ENCODE measurements around the gene NCLN. TPM values are rescaled to one million over a fixed set of nuclear protein-coding genes. Genes with fewer than 3 reads are reported as not detected.
"Not testable (repeated sequence)": the region's sequence is repeated elsewhere in the genome, so short reads cannot be mapped to it uniquely, and the experiment has no call there.

The NCLN gene
- total RNA-seq, 1 experiment from 2014 or later = 33.7 TPM

DNA sequence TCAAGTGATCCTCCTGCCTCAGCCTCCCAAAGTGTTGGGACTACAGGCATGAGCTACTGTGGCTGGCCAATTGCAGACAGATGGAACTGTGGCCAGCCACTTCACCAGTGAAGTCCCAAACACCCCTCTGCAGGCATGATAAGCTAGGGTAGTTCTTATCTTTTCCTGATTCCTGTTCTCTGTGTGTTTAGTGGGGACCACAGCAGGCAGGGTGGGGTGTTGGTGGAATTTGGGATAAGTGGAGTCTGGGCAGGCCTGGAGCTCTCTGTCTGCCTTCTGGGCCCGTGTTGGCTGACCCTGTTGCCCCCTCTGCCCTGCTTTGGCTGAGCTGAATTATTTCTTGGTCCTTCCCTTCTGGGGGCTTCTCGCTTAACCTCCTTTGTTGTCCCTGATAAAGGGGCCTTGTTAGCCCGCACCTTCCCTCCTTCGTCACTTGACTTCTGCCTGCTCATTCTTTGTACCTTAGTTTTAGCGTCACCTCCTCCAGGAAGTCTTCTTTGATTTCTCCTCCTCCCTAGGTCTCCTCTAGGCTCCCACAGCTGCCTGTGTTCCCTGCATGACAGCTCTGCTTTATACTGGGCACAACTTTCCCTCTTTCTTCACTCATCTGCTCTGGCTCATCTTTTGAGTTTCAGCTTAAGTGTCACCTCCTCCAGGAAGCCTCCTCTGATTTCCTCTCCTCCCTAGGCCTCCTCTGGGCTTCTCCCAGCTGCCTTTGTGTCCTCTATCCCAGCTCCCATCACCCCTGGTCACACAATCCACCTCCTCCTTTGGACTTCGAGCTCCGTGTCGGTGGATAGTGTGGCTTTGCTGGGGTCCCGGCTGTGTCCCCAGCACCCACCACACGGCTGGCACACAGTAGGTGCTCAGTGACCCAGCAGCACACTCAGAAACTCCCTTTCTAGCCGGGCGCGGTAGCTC is 1.7 kb upstream of the NCLN start:
- no peak for DNase-seq (ENCODE audit: low spot score)

DNA sequence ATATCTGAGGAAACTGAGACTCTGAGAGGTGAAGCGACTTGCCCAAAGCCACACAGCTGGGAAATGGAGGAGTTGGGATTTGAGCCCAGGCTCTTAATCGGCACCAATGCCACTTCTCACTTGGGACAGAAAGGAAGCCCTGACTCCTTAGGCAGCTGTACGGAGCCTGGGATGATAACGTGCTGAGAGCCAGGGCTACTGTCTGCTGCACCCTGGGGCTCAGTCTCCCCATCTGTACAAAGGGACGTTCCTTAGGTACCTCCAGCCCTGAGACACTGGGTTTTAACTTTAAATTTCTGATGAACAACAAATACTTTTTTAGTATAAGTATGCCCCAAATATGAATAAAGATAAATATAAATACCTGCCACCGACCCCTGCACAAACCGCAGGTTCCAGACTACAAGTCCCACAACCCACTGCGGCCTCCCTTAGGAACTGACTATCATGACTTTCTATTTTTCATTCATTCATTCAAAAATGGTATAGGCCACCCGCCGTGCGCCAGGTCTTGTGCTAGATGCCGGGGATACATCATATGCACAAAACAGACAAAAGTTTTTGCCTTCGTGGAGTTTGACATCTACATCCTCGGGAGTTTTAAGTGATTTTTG is 776 bp upstream of the NCLN start:
- no peak for DNase-seq (ENCODE audit: low spot score)

DNA sequence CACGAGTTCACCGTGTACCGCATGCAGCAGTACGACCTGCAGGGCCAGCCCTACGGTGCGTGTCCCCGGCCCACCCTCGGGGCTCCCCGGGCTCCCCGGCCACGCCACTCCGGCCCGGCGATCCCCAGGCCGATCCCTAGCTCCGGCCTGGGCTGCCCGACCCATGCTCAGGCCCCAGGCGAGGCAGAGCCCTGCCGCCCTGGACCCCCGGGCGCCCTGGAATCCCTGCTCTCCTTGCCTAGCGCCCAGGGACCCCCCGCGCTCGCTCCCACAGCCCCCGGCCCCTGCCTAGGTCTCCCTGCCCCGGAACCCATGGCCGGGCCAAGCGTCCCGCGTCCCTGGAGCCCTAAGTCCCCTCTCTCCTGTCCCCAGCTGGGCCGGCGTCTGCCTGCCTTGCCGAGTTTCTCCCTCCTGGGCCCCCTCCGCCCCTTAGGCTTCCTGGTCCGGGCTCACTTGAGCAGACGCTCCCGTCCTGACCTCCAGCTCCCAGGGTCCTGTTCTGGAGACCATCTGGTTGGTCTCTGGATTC is 494 bp downstream of the NCLN start:
- no peak for DNase-seq (ENCODE audit: low spot score)

DNA sequence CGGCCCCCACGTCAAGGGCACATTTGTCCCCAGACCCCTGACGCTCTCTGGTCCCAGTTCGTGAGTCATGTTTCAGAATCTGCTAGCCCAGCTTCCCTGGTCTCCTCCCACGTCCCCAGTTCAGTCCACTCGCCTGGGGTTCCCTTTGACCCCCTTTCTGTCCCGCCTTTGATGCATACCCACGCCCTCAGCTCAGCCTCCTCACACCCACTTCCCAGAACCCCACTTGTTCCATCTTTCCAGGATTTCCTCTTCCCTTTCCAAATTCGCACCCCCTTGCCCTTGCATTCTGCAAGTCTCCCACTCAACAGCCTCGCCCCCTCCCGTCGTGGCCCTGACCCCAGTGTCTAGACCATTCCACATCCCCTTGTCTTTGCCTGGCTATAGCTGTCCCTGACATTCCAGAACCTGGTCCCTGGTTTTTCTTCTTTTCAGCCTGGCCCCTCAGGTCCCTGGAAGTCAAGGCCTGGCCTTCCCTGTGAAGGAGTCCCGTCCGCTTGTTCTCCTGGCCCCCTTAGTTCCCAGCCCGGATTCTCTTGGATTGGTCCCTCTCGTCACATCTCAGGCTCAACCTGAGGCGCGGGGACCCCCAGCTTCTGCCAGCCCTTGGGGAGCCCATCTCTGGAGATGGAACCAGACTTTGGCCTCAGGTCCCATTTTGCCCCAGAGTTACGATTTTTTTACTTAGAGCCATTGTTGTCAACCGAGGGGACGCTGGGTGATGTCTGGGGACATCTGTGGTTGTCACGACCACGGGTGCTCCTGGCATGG is 1.3 kb downstream of the NCLN start:
- no peak for DNase-seq (ENCODE audit: low spot score)

DNA sequence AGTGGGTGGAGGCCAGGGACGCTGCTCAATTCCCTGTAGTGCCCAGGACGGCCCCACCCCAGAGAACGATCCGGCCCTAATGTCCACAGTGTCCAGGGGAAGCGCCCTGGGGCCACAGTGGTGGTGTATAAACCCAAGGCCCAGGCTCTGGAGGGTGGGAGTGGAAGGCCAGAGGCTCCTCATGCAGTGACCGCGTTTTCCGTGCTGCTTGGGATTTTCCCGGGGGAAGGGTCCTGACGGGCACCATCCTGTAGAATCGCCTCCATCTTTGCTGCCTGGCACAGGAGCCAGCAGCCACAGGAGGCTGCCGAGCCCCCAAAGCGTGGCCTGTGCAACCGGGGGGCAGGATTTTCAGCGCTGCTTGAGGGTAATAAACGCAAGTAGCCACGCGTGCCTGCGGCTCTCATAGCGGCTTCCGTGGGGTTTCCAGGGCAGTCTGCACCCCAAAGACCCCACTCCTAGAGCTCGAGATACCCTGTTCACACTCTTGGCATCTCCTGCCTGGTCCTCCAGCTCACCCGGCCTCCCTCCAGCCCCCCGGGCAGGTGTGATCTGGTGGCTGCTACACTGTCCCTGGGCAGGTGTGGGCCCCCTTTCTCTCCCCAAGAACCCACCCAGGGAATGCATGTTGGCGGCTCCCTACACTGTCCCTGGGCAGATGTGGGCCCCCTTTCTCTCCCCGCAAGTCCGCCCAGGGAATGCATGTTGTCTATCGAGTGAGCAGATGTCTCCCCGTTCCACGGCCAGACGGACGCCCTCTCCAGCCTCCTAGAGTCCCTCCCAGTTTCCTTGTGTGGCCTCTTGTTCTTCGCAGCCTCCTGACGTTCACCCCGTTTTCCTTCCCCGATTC is 2.2 kb downstream of the NCLN start:
- DNase-seq (ENCODE audit: low spot score) = no peak

- DNase-seq (ENCODE audit: low spot score) = no peak
Measured at GRCh38 chr19:3188627-3189596, 3.2 kb downstream of the NCLN start.

GRCh38 chr19:3189702-3190469 is 4.2 kb downstream of the NCLN start:
- no peak for DNase-seq (ENCODE audit: low spot score)

GRCh38 chr19:3190470-3190770 is 4.7 kb downstream of the NCLN start:
- no peak for DNase-seq (ENCODE audit: low spot score)

DNA sequence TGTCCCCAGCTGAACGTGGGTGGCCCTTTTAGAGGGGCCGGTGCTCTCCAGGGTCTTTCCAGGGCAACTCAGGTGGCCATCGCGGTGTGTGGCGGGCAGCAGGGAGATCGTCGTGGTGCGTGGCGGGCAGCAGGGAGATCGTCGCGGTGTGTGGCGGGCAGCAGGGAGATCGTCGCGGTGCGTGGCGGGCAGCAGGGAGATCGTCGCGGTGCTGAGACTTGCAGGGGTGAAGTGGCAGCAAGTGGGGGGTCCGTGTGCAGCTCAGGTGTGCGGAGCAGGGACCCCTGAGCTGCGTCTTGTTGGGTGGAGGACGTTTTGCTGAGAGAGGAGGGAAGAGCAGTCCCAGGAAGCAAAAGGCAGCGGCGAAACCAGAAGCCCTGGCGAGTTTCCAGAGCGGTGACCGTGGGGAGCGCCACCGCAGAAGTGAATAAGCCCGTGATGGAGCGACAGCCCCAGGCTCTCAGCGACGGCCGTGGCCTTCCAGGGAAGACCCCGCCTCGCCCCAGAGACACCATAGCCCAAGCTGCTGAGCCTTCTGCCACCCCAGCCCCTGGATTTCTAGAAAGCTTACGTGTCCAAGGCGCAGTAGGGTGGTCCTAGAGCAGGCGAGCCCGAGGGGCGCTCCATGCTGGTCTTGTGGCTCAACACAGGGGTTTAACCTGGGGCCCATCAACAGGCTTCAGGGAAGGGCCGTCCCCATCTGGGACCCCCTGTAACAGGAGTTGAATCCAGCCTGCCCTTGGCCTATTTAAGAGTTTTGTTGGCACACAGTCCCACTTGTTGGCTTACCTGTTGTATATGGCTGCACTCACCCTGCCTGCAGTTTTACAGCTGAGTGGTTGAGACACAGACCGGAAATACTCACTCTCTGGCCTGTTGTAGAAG is 5.4 kb downstream of the NCLN start:
- DNase-seq (ENCODE audit: low spot score) = no peak

DNA sequence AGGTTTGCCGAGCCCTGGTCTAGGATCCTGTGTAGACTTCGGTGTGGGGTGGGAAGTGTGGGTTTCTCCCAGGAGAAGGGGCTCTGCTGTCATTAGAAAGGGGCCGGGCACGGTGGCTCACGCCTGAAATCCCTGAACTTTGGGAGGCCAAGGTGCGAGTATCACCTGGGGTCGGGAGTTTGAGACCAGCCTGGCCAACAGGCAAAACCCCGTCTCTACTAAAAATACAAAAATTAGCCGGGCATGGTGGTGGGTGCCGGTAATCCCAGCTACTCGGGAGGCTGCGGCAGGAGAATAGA is 6.0 kb downstream of the NCLN start:
- not testable (repeated sequence) for DNase-seq (ENCODE audit: low spot score)

DNA sequence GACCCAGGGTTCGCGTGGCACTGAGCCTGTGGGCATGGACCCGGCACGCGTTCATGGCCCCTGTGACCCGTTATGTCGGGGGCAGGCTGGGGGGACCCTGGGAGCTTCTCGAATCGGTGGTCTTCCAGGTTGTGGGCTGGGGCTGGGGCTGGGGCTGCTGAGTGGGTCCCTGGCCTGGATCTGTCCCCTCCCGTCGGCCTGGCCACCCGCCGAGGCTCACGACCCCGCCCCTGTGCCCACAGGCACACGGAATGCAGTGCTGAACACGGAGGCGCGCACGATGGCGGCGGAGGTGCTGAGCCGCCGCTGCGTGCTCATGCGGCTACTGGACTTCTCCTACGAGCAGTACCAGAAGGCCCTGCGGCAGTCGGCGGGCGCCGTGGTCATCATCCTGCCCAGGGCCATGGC is 6.5 kb downstream of the NCLN start:
- DNase-seq (ENCODE audit: low spot score) = no peak

DNA sequence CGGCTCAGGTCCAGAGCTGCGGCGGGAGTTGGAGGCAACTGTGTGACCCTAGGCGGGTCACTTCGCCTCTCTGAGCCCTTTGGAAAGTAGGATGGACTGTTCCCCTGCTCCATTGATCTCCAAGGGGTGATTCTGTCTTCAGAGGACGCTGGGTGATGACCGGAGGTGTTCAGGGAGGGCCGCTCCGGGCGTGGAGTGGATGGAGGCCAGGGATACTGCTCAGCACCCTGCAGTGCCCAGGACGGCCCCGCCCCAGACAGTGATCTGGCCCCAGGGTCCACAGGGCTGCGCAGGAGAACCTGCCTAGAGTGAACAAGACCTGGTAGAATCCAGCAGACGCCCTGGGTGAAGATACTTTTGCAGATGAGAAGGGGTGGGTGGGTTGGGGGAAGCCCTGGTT is 7.0 kb downstream of the NCLN start:
- DNase-seq (ENCODE audit: low spot score) = no peak

GRCh38 chr19:3193256-3194105 is 7.8 kb downstream of the NCLN start:
- no peak for DNase-seq (ENCODE audit: low spot score)

- DNase-seq (ENCODE audit: low spot score) = no peak
Measured at GRCh38 chr19:3194106-3195087, 8.7 kb downstream of the NCLN start.

- no peak for DNase-seq (ENCODE audit: low spot score)
Measured at GRCh38 chr19:3196064-3196932, 10.6 kb downstream of the NCLN start.

GRCh38 chr19:3196933-3197205 is 11.1 kb downstream of the NCLN start:
- no peak for DNase-seq (ENCODE audit: low spot score)
